ENCODE measurements around the gene PGAP2. TPM values are rescaled to one million over a fixed set of nuclear protein-coding genes. Genes with fewer than 3 reads are reported as not detected.

PGAP2 gene
- total and polyA plus RNA-seq, 10 of the 15 experiments (the other 5 are each of a cell fraction or from before 2014, with no cell fraction given) = 12.3 to 37.4 (median 31.9) TPM

GRCh38 chr11:3783611-3784010 is 24.7 kb upstream of the PGAP2 start:
- no TSS peak for BruUV-seq (replicated peaks)
- H3K4me3 ChIP-seq = no peak overlapping the region
- CTCF ChIA-PET = interaction anchor here (0.6 to 5.3 kb wide), 7 partner anchors 13 to 289 kb away, joined by 3 to 44 read pairs (median 4); partner anchors contain the start of genes NUP98 and PGAP2
- FAIRE-seq (no peak), DNase-seq (ENCODE audit: low read depth, low spot score) (no peak), ATAC-seq (no peak)
- peaks cover 12% of the 10 kb centered on the region for H3K4me1 ChIP-seq (ENCODE audit: control insufficient read depth, insufficient read depth, low read length)
- SMC1A ChIA-PET (ENCODE audit: uncharacterized antibody, unreplicated experiment) = interaction anchor here (0.9 to 5.8 kb wide), 5 partner anchors 11 to 58 kb away, joined by 3 to 28 read pairs (median 9); partner anchors contain the start of genes NUP98 and PGAP2
- TF ChIP-seq ESRRA (IDR thresholded peaks at IDR 0.05; ENCODE audit: low read length) (no peak), MTA3 (IDR thresholded peaks at IDR 0.05; ENCODE audit: borderline replicate concordance, low read length) (no peak), SPI1 (IDR thresholded peaks at IDR 0.05; ENCODE audit: borderline replicate concordance, insufficient read depth, low read depth, low read length) (peak; percentile 3; the same call in 1 of the 2 replicates)
- RAD21 ChIA-PET (ENCODE audit: unreplicated experiment) = interaction anchor here (1.3 to 3.9 kb wide), 4 partner anchors 13 to 71 kb away, joined by 3 to 25 read pairs (median 4); partner anchors contain the start of genes PGAP2 and RHOG
- H3K79me2 ChIP-seq (ENCODE audit: control insufficient read depth, insufficient read depth, low read length) = peaks cover 67% of the 10 kb centered on the region
- H3K9me3 ChIP-seq (replicated peaks; ENCODE audit: control insufficient read depth, insufficient read depth, low read length) = no peaks in the 10 kb centered on the region
- intact Hi-C loops (cut with micrococcal nuclease; ENCODE audit: unreplicated experiment) (no loop called here), in situ Hi-C loops (cut with MboI) (no loop called here)
- POLR2A ChIA-PET = interaction anchor here (0.7 to 3.5 kb wide), 3 partner anchors 13 to 34 kb away, joined by 3 to 27 read pairs (median 4); partner anchors contain the start of gene NUP98
- WGBS (ENCODE audit: insufficient coverage, insufficient replicate concordance, low lambda C conversion rate, missing lambda C conversion rate) = 90% methylated on average over 4 of the region's 4 CpGs
- H3K9ac ChIP-seq (ENCODE audit: control insufficient read depth, insufficient read depth, low read length) = no peak overlapping the region
- H3K36me3 ChIP-seq (ENCODE audit: control insufficient read depth in 2 of 2, insufficient read depth in 2 of 2, low read length in 1 of 2) = peaks cover 6 to 12% of the 10 kb centered on the region in 2 experiments; a peak in 3 of 4 replicates
- H3K27ac ChIP-seq (ENCODE audit: control insufficient read depth, insufficient read depth) = 0 out of 2 replicates have a peak overlapping the region, but pooled peaks have one; percentile 31
- no peak overlapping the region for H2AFZ ChIP-seq (ENCODE audit: control insufficient read depth, low read depth, low read length)
- no peaks in the 10 kb centered on the region for H3K27me3 ChIP-seq (replicated peaks in 1 of 2; ENCODE audit: control insufficient read depth in 2 of 2, insufficient read depth in 2 of 2, low read length in 1 of 2)
- H3K4me2 ChIP-seq (ENCODE audit: control insufficient read depth, insufficient read depth) = no peak overlapping the region
- no peaks in the 10 kb centered on the region for H4K20me1 ChIP-seq (ENCODE audit: control insufficient read depth, insufficient read depth)

- Histone ChIP-seq H3K27ac (ENCODE audit: control insufficient read depth, insufficient read depth) (no peak overlapping the region), H3K36me3 (ENCODE audit: control insufficient read depth in 2 of 2, insufficient read depth in 2 of 2, low read length in 1 of 2) (peaks cover 0 to 5% of the 10 kb centered on the region in 2 experiments; a peak in 1 of 4 replicates), H3K4me1 (ENCODE audit: control insufficient read depth, insufficient read depth, low read length) (peaks cover 12% of the 10 kb centered on the region), H3K27me3 (replicated peaks in 1 of 2; ENCODE audit: control insufficient read depth in 2 of 2, insufficient read depth in 2 of 2, low read length in 1 of 2) (no peaks in the 10 kb centered on the region), H3K9me3 (replicated peaks; ENCODE audit: control insufficient read depth, insufficient read depth, low read length) (no peaks in the 10 kb centered on the region), H3K79me2 (ENCODE audit: control insufficient read depth, insufficient read depth, low read length) (peaks cover 79% of the 10 kb centered on the region), H3K4me2 (ENCODE audit: control insufficient read depth, insufficient read depth) (0 out of 2 replicates have a peak overlapping the region, but pooled peaks have one; percentile 33), H3K4me3 (no peak overlapping the region), H4K20me1 (ENCODE audit: control insufficient read depth, insufficient read depth) (no peaks in the 10 kb centered on the region; the same call in 1 of the 2 replicates), H3K9ac (ENCODE audit: control insufficient read depth, insufficient read depth, low read length) (no peak overlapping the region), H2AFZ (ENCODE audit: control insufficient read depth, low read depth, low read length) (no peak overlapping the region)
- ChIA-PET CTCF (no interaction called here), SMC1A (ENCODE audit: uncharacterized antibody, unreplicated experiment) (interaction anchor here (0.9 to 3.5 kb wide), 2 partner anchors 8 to 10 kb away, joined by 3 to 26 read pairs; no protein-coding TSS in a partner anchor), RAD21 (ENCODE audit: unreplicated experiment) (interaction anchor here (3.9 kb wide), 1 partner anchor 22 kb away, joined by 25 read pairs; the partner anchor contains the start of gene PGAP2), POLR2A (interaction anchor here (0.5 kb wide), 1 partner anchor 1387 kb away, joined by 3 read pairs; the partner anchor contains the start of gene TSSC4)
- FAIRE-seq = no peak
- DNase-seq (ENCODE audit: low read depth, low spot score) = no peak
- 68% methylated on average over 8 of the region's 8 CpGs for WGBS (ENCODE audit: insufficient coverage, insufficient replicate concordance, low lambda C conversion rate, missing lambda C conversion rate)
- BruUV-seq (replicated peaks) = TSS peak; percentile 4
- no peak for ATAC-seq
- in situ Hi-C loops (cut with MboI) (no loop called here), intact Hi-C loops (cut with micrococcal nuclease; ENCODE audit: unreplicated experiment) (no loop called here)
- TF ChIP-seq BCL3 (IDR thresholded peaks at IDR 0.05; ENCODE audit: borderline replicate concordance, insufficient read depth, low read depth, low read length, poor library complexity, severe bottlenecking) (no peak), GABPA (IDR thresholded peaks at IDR 0.05; ENCODE audit: low read depth) (no peak), RFX5 (IDR thresholded peaks at IDR 0.05; ENCODE audit: low read depth, low read length) (no peak), SMC3 (IDR thresholded peaks at IDR 0.05; ENCODE audit: borderline replicate concordance, low read length) (no peak), CUX1 (IDR thresholded peaks at IDR 0.05; ENCODE audit: insufficient replicate concordance, low read depth, low read length) (no peak)
Observed at GRCh38 chr11:3786781-3787428, 21.5 kb upstream of the PGAP2 start.

Data from GM12878 (cell line).